ENCODE results near the gene TYSND1. TPM values are rescaled to one million over a fixed set of nuclear protein-coding genes. Genes with fewer than 3 reads are reported as not detected.

Gene TYSND1
- total RNA-seq, 1 experiment from 2014 or later, result 13.6 TPM

GRCh38 chr10:70125918-70126552, 20.5 kb downstream of the TYSND1 start:
- H2AFZ ChIP-seq (ENCODE audit: low read depth, low read length, poor library complexity, severe bottlenecking), result no peak overlapping the region
- no peak overlapping the region for H3K9ac ChIP-seq (ENCODE audit: low read length)
- no peak overlapping the region for H3K4me2 ChIP-seq (ENCODE audit: low read length)
- H3K79me2 ChIP-seq (ENCODE audit: insufficient read depth, low read length), result peaks cover 53% of the 10 kb centered on the region
- TF ChIP-seq RAD21 (IDR thresholded peaks at IDR 0.05; ENCODE audit: low read depth), result no peak
- TF ChIP-seq FOSL1 (IDR thresholded peaks at IDR 0.05; ENCODE audit: low read depth), result no peak
- no peak for TF ChIP-seq CEBPB (IDR thresholded peaks at IDR 0.05; ENCODE audit: low read depth)
- TF ChIP-seq MAX (IDR thresholded peaks at IDR 0.05), result no peak
- 0 out of 2 replicates have a peak, but pooled peaks have one; percentile 9 for TF ChIP-seq POLR2AphosphoS5 (IDR thresholded peaks at IDR 0.05; ENCODE audit: low read depth, low read length)
- TF ChIP-seq ZFX (IDR thresholded peaks at IDR 0.05), result no peak
- TF ChIP-seq ATF3 (IDR thresholded peaks at IDR 0.05), result no peak
- TF ChIP-seq REST (IDR thresholded peaks at IDR 0.05; ENCODE audit: low read depth), result no peak
- no peaks in the 10 kb centered on the region for H4K20me1 ChIP-seq (ENCODE audit: insufficient read depth)
- H3K27me3 ChIP-seq (ENCODE audit: insufficient read depth, low read length), result no peaks in the 10 kb centered on the region
- no peak for ATAC-seq
- ChIA-PET POLR2A (no interaction called here), RAD21 (ENCODE audit: low non-redundant PET in 1 of 2, low total read pairs in 2 of 2, uncharacterized antibody in 2 of 2, unreplicated experiment in 2 of 2) (no interaction called here), CTCF (interaction anchor here (2.6 kb wide), 1 partner anchor 10 kb away, joined by 12 read pairs; no protein-coding TSS in a partner anchor)
- no peak overlapping the region for H3K27ac ChIP-seq (ENCODE audit: low read depth, low read length)
- DNase-seq (ENCODE audit: low read depth, low spot score), result no peak
- H3K9me2 ChIP-seq (ENCODE audit: insufficient read depth), result no peaks in the 10 kb centered on the region
- peaks cover 2 to 10% of the 10 kb centered on the region in 2 experiments; a peak in 2 of 4 replicates for H3K36me3 ChIP-seq (ENCODE audit: control insufficient read depth in 1 of 2, insufficient read depth in 2 of 2, low read length in 2 of 2)
- H3K4me3 ChIP-seq (replicated peaks in 1 of 2; ENCODE audit: low read depth in 1 of 2, low read length in 2 of 2), result no peak overlapping the region
- intact Hi-C loops (cut with micrococcal nuclease), result no loop called here
- H3K4me1 ChIP-seq (ENCODE audit: control insufficient read depth in 1 of 2, insufficient read depth in 2 of 2, low read length in 2 of 2), result peaks cover 4 to 11% of the 10 kb centered on the region in 2 experiments
- BruUV-seq (replicated peaks), result no TSS peak
- no peaks in the 10 kb centered on the region for H3K9me3 ChIP-seq (ENCODE audit: control insufficient read depth in 1 of 2, insufficient read depth in 1 of 2, low read depth in 1 of 2, low read length in 2 of 2)

All from HCT116 (cell line).